PC-9 (cell line): ENCODE data around the gene OR8G1.
"Not testable (repeated sequence)": the region's sequence is repeated elsewhere in the genome, so short reads cannot be mapped to it uniquely, and the experiment has no call there.

ENCODE experiments used
- CTCF ChIP-seq: fragments of 200-600 bp; sonication (generic); conservative IDR thresholded peaks from 2 replicates; pipeline ENCODE4 v1.6.1; 2017; ENCODE audit warnings: mixed run types, antibody characterized with exemption, mild to moderate bottlenecking, moderate library complexity
- EZH2 ChIP-seq: fragments of 200-600 bp; sonication (generic); IDR thresholded peaks from 2 replicates; pipeline ENCODE4 v1.8.0; 2017; ENCODE audit warnings: antibody characterized with exemption, low read depth

DNA sequence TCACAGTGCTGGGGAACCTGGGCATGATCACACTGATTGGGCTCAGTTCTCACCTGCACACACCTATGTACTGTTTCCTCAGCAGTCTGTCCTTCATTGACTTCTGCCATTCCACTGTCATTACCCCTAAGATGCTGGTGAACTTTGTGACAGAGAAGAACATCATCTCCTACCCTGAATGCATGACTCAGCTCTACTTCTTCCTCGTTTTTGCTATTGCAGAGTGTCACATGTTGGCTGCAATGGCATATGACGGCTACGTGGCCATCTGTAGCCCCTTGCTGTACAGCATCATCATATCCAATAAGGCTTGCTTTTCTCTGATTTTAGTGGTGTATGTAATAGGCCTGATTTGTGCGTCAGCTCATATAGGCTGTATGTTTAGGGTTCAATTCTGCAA is 24.1 kb downstream of the OR8G1 start:
- not testable (repeated sequence) for TF ChIP-seq EZH2, CTCF
